RWPE2 (cell line): ENCODE results near the gene GAB4.
A peak's percentile ranks its signal among the peaks of the same experiment; 100 is the strongest.
"Not testable (repeated sequence)": the region's sequence is repeated elsewhere in the genome, so short reads cannot be mapped to it uniquely, and the experiment has no call there.

Source experiments
- ATAC-seq: fragments of 200-7000 bp; cut with Tn5 transposase; 3 replicates; pipeline ENCODE4 v1.9.1; 2021; ENCODE audit warnings: low read depth
- DNase-seq: peaks from one replicate; pipeline ENCODE4 v3.0.0-alpha.2; 2020; ENCODE audit warnings: low spot score
- H3K27ac ChIP-seq: fragments of 450-650 bp; 2 replicates; pipeline ENCODE4 v1.5.1; 2017; ENCODE audit warnings: mild to moderate bottlenecking; ENCODE audit not compliant: poor library complexity, severe bottlenecking
- H3K27me3 ChIP-seq: fragments of 250-450 bp; sonication (Bioruptor Pico); 2 replicates; pipeline ENCODE4 v1.5.1; 2021; ENCODE audit warnings: mild to moderate bottlenecking, moderate library complexity; ENCODE audit not compliant: insufficient read depth, poor library complexity, severe bottlenecking
- H3K36me3 ChIP-seq: fragments of 250-450 bp; sonication (Bioruptor Pico); 2 replicates; pipeline ENCODE4 v1.5.1; 2020; ENCODE audit warnings: low read depth, mild to moderate bottlenecking, moderate library complexity
- H3K4me1 ChIP-seq: fragments of 250-450 bp; sonication (Bioruptor Pico); 2 replicates; pipeline ENCODE4 v1.5.1; 2021; ENCODE audit warnings: mild to moderate bottlenecking, moderate library complexity; ENCODE audit not compliant: insufficient read depth, poor library complexity, severe bottlenecking
- H3K4me3 ChIP-seq: fragments of 250-450 bp; sonication (Bioruptor Pico); 2 replicates; pipeline ENCODE4 v1.5.1; 2021; ENCODE audit warnings: mild to moderate bottlenecking, moderate library complexity; ENCODE audit not compliant: severe bottlenecking
- H3K9me3 ChIP-seq: fragments of 250-450 bp; sonication (Bioruptor Pico); 2 replicates; pipeline ENCODE4 v1.5.1; 2021; ENCODE audit warnings: mild to moderate bottlenecking, moderate library complexity; ENCODE audit not compliant: severe bottlenecking
- CTCF ChIP-seq: fragments of 450-650 bp; IDR thresholded peaks from one replicate; pipeline ENCODE4 v1.5.1; 2017; ENCODE audit warnings: mild to moderate bottlenecking, moderate library complexity; ENCODE audit not compliant: poor library complexity, severe bottlenecking

GAB4 gene

DNA sequence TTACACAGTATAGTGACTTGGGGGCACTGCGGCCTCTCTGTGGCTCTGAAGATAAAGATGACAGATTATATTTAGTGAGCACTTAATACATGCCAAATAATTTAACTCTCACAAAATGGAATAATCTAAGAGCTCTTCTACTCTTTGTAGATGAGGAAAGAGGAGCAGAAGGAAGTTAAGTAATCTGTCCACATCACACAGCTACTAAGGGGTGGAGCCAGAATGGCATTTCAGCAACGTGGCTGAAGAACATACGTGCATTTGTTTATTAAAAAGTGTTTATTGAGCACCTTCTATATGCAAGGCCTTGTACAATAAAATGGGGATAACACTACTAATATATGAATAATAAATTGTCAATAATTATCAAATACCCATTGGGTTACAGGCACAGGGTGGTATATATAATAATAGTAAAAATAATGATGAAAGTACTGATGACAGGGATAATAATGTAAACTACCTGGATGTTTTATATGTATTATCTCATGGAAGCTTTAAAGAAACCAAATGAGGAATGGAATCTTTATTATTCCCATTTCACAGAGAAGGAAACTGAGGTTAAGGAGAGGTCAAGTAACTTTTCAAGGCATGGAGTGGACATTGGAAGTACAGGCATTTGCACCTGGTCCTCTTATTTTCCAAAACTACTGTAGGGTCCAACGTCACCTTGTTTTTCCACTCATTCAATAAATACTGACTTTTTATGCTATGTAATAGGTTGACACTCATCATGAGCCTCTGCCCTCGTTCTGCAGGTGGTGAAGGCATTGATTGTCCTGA lies 38.7 kb upstream of the GAB4 start:
- DNase-seq (no peak), ATAC-seq (no peak)
- H3K27me3 ChIP-seq, result no peaks in the 10 kb centered on the region
- H3K4me3 ChIP-seq, result no peak overlapping the region
- peaks cover 64% of the 10 kb centered on the region for H3K36me3 ChIP-seq
- H3K4me1 ChIP-seq, result no peaks in the 10 kb centered on the region
- H3K9me3 ChIP-seq, result no peaks in the 10 kb centered on the region
- H3K27ac ChIP-seq, result no peak overlapping the region
- no peak for TF ChIP-seq CTCF

GRCh38 chr22:17043521-17043920 lies 35.5 kb upstream of the GAB4 start:
- ATAC-seq (no peak), DNase-seq (no peak)
- H3K9me3 ChIP-seq, result no peaks in the 10 kb centered on the region
- H3K4me3 ChIP-seq, result no peak overlapping the region
- no peak overlapping the region for H3K27ac ChIP-seq
- peaks cover 42% of the 10 kb centered on the region for H3K36me3 ChIP-seq
- H3K27me3 ChIP-seq, result no peaks in the 10 kb centered on the region
- H3K4me1 ChIP-seq, result peaks cover 3% of the 10 kb centered on the region
- no peak for TF ChIP-seq CTCF

DNA sequence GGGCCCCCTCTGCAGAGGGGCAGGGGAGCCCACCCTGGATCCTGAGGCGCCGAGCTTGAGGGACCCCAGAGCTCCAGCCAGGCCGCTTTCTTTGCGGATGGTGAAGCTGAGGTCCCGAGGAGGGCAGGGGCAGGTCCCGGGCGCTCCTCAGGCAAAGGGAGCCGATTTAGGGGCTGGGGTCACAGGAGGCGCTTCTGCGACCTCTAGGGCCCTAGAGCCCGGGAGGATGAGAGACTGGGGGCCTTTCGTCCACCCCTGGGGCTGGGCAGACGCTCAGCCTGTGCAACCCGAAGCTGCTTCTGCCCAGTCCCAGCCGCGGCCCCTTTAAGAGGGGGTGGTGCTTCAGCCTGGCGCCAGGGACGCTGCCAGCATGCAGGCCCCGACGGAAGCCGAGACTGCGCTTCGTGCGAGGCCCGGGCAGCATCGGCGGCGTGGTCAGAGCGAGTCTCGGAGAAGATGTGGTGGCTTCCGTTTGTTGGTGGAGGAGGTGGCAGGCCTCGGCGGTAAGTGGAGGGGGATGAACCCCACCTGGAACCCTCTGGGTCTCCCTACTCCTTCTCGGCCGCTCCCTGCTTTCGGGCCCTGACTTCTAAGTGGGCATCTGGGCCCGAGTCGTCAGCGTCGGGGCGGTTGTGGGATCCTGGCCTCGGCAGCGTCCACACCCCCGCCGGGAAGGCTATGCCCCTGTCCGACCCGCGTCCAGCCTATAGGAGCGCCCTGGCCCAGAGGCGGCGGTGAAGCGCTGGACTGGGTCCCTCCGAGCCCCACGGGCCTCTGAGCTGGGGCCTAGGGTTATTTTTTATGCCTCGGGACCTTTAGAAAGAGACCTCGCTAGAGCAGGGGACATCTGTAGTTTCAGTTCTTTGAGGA lies 29.1 kb upstream of the GAB4 start:
- H3K27me3 ChIP-seq, H3K9me3 ChIP-seq, H3K4me1 ChIP-seq, H3K36me3 ChIP-seq: not testable (repeated sequence)
- peak; percentile 83 for ATAC-seq
- H3K4me3 ChIP-seq, result peak overlapping the region; percentile 75
- peak overlapping the region; percentile 60 for H3K27ac ChIP-seq
- peak; percentile 65 for DNase-seq

DNA sequence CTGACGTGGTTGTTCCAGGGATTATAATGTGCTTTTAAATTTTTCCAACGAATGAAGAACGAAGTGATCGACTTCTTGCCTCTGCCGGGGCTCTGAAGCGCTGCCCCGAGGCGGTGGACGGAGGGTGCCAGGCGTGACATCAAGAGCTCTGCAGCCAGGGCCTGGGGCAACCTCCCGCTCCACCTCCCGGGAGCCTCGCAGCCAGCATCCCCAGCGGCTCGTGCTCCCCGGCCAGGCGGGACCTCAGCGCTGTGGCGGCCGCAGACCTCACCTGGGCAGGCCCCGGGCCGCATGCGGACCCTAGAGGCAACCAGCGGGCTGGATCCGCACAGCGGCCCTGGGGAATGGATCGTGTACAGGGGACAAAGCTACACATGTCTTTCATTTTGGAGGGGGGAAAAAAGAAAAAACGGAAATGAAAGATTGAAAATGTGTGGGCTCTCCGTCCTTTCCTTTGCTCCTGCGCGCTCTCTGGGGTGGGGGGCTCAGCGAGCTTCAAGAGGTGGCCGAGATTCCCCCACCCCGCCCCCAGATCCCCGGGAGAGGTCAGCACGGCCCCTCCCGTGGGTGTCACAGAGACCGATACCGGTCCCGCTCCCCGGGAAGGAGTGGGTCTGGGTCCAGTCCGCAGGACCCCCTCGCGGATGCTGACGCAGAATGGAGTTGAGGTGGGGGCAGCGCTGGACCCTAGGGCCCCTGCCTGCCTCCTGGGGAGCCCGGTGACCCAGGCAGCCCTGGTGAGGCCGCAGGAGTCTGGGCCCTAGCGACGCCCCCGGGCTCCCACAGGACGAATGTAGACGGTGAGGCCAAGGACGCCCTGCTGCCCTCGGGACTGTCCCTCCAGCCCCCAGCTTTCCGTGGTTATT lies 28.2 kb upstream of the GAB4 start:
- not testable (repeated sequence) for H3K36me3 ChIP-seq, H3K4me1 ChIP-seq, H3K9me3 ChIP-seq, H3K27me3 ChIP-seq
- Histone ChIP-seq H3K4me3 (peak overlapping the region; percentile 36), H3K27ac (peak overlapping the region; percentile 60)
- peak; percentile 40 for ATAC-seq
- DNase-seq, result peak; percentile 53

DNA sequence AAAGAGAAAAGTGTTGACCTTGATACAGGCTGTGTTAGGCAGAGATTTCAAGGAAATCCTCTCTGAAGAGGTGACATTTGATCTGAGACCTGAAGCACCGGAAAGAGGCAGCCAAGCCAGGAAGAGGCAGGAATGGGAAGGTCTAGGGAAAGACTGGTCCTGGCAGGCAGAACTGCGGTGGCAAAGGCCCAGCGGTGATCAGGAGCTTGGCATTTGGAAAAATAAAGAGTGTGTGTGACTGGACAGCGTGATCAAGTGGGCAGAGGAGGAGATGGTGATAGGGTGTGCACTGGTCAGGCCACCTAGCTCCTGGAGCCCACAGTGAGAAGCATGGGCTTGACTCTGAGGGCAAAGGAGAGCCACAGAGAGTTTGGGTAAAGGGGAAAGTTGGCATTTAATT lies 27.2 kb upstream of the GAB4 start:
- DNase-seq (peak; percentile 35), ATAC-seq (peak; percentile 42)
- Histone ChIP-seq H3K9me3 (no peaks in the 10 kb centered on the region), H3K27me3 (no peaks in the 10 kb centered on the region), H3K36me3 (no peaks in the 10 kb centered on the region), H3K27ac (peak overlapping the region; percentile 60), H3K4me1 (peaks cover 3% of the 10 kb centered on the region), H3K4me3 (no peak overlapping the region)
- no peak for TF ChIP-seq CTCF

DNA sequence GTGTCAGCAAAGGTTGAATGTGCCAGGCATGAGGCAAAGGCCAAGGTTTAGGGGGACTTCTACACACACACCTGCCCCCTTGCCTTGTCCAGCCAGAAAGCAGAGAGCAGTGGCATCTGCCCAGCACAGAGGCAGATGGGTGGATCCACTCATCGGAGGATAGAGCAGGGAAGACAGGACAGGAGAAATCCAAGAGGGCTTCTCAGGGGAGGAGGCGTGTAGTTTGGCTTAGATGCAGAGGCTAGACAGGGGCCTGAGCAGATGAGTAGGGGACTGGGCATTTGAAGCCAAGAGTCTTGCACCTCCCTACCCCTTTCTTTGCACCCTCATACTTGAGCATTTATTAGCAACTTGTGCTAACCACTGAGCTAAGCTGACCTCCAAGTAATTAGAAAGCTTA lies 26.5 kb upstream of the GAB4 start:
- not testable (repeated sequence) for ATAC-seq

GRCh38 chr22:17032277-17032676 lies 24.3 kb upstream of the GAB4 start:
- H3K4me3 ChIP-seq, H3K27me3 ChIP-seq, ATAC-seq, H3K9me3 ChIP-seq, H3K4me1 ChIP-seq, H3K27ac ChIP-seq, H3K36me3 ChIP-seq: not testable (repeated sequence)
- DNase-seq, result peak; percentile 56

More for the DNA sequence above, 26.5 kb upstream of the GAB4 start:
- not testable (repeated sequence) for DNase-seq, H3K9me3 ChIP-seq, H3K27ac ChIP-seq, H3K27me3 ChIP-seq, H3K36me3 ChIP-seq, H3K4me1 ChIP-seq, H3K4me3 ChIP-seq

GRCh38 chr22:17024380-17024779 lies 16.4 kb upstream of the GAB4 start:
- ATAC-seq, H3K9me3 ChIP-seq, H3K27me3 ChIP-seq, H3K27ac ChIP-seq, H3K4me3 ChIP-seq, H3K36me3 ChIP-seq, DNase-seq, H3K4me1 ChIP-seq: not testable (repeated sequence)
